Cardiac fibroblast (primary cell): Measurements from ENCODE around the gene HRH3.

Experiments used
- DNase-seq, 2 donors: peaks; one replicate each; pipeline versions ENCODE4 v3.0.0 to v3.0.0-alpha.2; 2010; ENCODE audit warnings: low read depth in 2 of 2
- H3K4me3 ChIP-seq, 2 donors: replicated peaks in 1 of 2; 1 replicate in 1 of 2; 2 replicates in 1 of 2; pipeline ENCODE4 v1.5.1; 2011; ENCODE audit warnings: low read depth in 2 of 2, low read length in 2 of 2, mild to moderate bottlenecking in 2 of 2, moderate library complexity in 1 of 2
- TF ChIP-seq, protein P1 (sequence below): IDR thresholded peaks from one replicate; pipeline ENCODE4 v1.5.1; 2011; ENCODE audit warnings: low read depth, mild to moderate bottlenecking, low read length, inconsistent platforms

Gene HRH3

DNA sequence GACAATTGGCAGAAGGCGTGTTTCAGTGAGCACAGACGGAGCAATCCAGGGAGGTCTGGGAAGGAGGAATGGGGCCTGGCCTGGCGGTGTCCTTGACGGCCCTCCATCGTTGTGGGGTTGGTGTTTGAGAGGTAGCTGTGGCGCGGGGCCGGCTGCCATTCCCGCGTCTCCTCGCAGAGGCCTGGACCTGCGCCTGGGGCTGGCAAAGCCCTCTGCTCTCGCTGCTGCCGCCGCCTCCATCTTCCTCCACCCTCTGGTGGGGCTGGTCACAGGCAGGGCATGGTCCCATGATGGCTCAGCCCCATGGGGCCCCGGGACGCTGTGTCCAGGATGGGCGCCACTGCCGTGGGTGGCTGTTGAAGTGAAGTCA is 25.8 kb upstream of the HRH3 start:
- no peak for DNase-seq
- TF ChIP-seq, protein P1, sequence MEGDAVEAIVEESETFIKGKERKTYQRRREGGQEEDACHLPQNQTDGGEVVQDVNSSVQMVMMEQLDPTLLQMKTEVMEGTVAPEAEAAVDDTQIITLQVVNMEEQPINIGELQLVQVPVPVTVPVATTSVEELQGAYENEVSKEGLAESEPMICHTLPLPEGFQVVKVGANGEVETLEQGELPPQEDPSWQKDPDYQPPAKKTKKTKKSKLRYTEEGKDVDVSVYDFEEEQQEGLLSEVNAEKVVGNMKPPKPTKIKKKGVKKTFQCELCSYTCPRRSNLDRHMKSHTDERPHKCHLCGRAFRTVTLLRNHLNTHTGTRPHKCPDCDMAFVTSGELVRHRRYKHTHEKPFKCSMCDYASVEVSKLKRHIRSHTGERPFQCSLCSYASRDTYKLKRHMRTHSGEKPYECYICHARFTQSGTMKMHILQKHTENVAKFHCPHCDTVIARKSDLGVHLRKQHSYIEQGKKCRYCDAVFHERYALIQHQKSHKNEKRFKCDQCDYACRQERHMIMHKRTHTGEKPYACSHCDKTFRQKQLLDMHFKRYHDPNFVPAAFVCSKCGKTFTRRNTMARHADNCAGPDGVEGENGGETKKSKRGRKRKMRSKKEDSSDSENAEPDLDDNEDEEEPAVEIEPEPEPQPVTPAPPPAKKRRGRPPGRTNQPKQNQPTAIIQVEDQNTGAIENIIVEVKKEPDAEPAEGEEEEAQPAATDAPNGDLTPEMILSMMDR: no peak
- H3K4me3 ChIP-seq: no peak overlapping the region

DNA sequence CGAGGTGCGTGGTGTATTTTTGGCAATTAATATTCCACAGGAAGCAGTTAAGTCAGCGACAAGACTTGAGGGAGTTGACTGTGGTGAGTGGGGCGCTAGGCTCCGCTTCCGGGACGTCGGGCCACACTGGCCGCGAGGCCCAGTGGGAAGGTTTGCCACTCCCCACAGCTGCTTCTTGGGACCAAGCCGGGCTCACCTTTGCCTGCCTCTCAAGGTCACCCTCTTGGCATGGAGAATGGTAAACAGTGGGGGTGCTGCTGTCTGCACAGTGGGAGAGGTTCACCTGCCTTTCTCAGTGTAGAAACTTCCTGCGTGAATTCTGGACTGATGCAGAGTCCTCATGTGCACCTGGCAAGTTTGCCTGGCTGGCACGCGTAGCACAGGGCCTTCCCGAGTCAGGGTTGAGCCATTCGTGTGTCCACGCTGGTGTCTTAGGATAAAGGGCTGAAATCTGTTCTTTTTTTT is 24.6 kb upstream of the HRH3 start:
- no peak for DNase-seq
- TF ChIP-seq, protein P1: no peak
- H3K4me3 ChIP-seq: no peak overlapping the region

DNA sequence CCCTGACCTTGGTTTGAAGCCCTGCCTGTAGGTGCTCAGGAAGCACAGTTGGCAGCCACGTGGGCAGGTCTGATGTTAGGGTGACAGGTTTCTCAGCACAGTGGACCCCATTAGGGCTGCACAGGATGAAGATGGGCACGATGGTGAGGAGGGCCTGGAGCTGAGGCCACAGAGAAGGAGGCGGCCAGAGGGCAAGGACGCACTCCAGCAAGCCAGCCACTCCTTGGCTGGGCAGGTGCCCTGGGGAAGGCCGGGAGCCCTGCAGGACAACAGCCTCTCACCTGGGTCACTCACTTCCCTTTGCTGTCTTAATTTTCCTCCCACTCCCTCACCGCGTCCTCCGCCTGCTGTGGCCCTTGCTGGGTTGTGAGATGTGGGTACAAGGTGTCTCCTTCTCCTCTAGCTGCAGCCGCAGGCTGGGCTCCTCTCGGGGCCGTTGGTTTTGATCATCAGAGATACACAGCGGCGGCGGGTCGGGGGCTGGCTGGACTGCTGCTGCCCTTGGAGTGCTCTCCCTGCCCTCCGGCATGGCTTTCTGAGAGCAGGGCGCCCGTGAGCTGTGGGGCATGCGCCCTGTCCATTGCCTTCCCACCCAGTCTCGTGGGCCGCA is 23.9 kb upstream of the HRH3 start:
- H3K4me3 ChIP-seq: no peak overlapping the region
- TF ChIP-seq, protein P1: no peak
- DNase-seq: no peak

DNA sequence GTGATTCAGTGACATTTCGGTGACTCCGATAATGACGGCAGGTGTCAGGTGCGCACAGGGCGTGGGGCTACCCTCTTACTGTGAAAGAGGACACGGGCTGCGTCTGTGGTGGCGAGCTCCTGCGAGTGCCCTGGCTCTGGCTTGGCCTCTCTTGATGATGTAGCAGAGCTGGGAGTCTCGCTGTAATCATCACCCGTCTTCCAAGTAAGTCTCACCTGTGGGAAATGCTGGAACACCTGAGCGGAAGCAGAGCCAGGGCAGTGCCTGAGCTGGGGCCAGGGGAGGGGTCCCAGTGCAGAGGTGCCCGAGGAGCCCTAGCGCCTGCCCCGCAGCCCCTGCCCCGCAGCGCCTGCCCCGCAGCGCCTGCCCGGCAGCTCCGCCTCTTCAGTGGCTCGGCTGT is 23.0 kb upstream of the HRH3 start:
- no peak for DNase-seq
- no peak overlapping the region for H3K4me3 ChIP-seq
- TF ChIP-seq, protein P1: no peak

DNA sequence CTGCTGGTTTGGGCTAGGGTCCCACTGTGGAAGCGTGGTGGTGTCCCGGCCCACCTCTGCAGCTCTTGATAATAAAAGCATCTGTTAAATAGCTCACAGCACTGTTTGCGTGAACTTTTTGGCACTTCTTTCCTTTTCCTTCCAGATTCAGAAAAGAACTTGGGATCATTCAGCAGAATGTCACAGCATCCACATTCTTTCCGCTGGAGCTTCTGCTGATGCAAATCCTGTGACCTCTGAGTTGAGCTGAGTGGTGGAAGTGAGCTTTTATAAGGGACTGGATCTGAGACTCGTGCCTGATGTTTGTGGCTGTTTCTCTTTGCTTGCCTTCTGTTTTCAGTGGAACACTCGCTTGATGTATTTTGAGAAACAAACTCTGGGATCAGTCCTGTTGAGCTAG is 22.1 kb upstream of the HRH3 start:
- no peak for DNase-seq
- no peak overlapping the region for H3K4me3 ChIP-seq
- TF ChIP-seq, protein P1: no peak

DNA sequence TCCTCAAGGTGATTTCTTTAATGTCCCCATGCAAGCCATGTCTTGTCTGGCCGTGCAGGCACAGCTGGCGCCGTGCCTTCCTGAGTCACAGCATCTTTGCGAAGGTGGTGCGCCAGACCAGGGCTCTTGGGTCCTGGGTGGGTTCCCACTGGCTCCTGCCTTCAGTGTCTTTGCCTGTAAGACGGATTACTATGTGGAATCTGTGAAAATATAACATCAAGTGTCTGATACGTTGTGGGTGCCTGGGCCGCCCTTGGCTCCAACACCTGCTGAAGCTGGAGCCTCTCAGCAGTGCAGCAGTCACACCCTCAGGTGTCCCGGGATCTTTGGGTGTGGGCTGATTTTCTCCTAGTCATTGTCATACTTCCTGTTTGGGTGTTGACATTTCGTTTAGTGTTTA is 21.4 kb upstream of the HRH3 start:
- TF ChIP-seq, protein P1: no peak

More for the DNA sequence above, 21.4 kb upstream of the HRH3 start:
- H3K4me3 ChIP-seq: no peak overlapping the region
- no peak for DNase-seq
